HG03135 (cell line): ENCODE measurements around the gene LRRC9.

Source experiments
- ATAC-seq: cut with Tn5 transposase; IDR thresholded peaks from one replicate; pipeline ENCODE4 v1.9.1; 2021; ENCODE audit warnings: mild to moderate bottlenecking, moderate library complexity; ENCODE audit not compliant: unreplicated experiment

LRRC9 gene

DNA sequence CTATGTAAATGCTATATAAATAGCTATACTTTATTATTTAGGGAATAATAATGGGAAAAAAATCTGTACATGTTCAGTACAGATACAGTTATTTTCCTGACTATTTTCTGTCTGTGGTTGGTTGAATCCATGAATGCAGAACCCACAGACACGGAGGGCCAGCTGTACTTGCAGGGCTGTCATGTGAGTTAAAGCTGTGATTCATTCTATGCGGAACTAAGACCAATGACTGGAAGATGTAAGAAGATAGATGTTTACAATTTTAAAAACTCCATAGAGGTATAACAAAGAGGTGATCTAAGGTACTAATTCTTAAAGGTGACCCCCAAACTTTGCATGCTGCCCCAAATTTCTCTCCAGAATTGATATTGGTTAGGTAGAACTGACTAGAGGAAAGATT is 186.4 kb downstream of the LRRC9 start:
- no peak for ATAC-seq

DNA sequence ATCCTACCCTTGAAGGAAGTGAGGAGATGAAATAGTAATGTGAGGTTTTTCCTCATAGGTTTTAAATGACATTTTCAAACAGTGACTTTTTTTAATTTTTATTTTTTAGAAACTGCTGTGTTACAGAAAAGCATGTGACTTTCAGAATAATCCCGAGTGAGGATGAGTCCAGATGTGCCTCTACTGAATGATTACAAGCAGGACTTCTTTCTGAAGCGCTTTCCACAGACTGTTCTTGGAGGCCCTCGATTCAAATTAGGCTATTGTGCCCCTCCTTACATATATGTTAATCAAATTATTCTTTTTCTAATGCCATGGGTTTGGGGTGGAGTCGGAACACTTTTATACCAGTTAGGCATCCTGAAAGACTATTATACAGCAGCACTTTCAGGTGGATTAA is 187.5 kb downstream of the LRRC9 start:
- ATAC-seq = no peak

- no peak for ATAC-seq
Measured at GRCh38 chr14:60111732-60112131, 191.8 kb downstream of the LRRC9 start.
